ENCODE data around the gene PCDHGA10. TPM values are rescaled to one million over a fixed set of nuclear protein-coding genes. Genes with fewer than 3 reads are reported as not detected.
A peak's percentile ranks its signal among the peaks of the same experiment; 100 is the strongest.
"Not testable (repeated sequence)": the region's sequence is repeated elsewhere in the genome, so short reads cannot be mapped to it uniquely, and the experiment has no call there.

PCDHGA10 gene
- total RNA-seq, 1 donor from 2014 or later = 6.2 TPM

- TF ChIP-seq, protein P1, sequence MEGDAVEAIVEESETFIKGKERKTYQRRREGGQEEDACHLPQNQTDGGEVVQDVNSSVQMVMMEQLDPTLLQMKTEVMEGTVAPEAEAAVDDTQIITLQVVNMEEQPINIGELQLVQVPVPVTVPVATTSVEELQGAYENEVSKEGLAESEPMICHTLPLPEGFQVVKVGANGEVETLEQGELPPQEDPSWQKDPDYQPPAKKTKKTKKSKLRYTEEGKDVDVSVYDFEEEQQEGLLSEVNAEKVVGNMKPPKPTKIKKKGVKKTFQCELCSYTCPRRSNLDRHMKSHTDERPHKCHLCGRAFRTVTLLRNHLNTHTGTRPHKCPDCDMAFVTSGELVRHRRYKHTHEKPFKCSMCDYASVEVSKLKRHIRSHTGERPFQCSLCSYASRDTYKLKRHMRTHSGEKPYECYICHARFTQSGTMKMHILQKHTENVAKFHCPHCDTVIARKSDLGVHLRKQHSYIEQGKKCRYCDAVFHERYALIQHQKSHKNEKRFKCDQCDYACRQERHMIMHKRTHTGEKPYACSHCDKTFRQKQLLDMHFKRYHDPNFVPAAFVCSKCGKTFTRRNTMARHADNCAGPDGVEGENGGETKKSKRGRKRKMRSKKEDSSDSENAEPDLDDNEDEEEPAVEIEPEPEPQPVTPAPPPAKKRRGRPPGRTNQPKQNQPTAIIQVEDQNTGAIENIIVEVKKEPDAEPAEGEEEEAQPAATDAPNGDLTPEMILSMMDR (IDR thresholded peaks at IDR 0.05) = no peak
- Histone ChIP-seq H3K36me3 (no peaks in the 10 kb centered on the region), H3K4me1 (no peaks in the 10 kb centered on the region), H3K27ac (no peak overlapping the region), H3K9me3 (peaks cover 30% of the 10 kb centered on the region), H3K4me3 (no peak overlapping the region), H3K27me3 (peaks cover 7% of the 10 kb centered on the region)
- DNase-seq (no peak), ATAC-seq (no peak)
- intact Hi-C loops (cut with DNase I) = no loop called here
Measured at GRCh38 chr5:141371572-141372475, 41.0 kb upstream of the PCDHGA10 start.

GRCh38 chr5:141373673-141374317 lies 39.0 kb upstream of the PCDHGA10 start, which contains the start of gene PCDHGA6:
Gene PCDHGA6 (plus strand): TSS chr5:141373891. CDS start chr5:141374084, 193 bp downstream.
- Histone ChIP-seq H3K4me1 (no peaks in the 10 kb centered on the region), H3K4me3 (no peak within 1 kb of the TSS), H3K9me3 (peaks cover 36% of the 10 kb centered on the region), H3K36me3 (no peaks in the 10 kb centered on the region), H3K27me3 (peaks cover 7% of the 10 kb centered on the region), H3K27ac (no peak within 1 kb of the TSS)
- TF ChIP-seq, protein P1 (IDR thresholded peaks at IDR 0.05) = peak; percentile 41
- ATAC-seq (no peak), DNase-seq (no peak)
- intact Hi-C loops (cut with DNase I) = no loop called here

DNA sequence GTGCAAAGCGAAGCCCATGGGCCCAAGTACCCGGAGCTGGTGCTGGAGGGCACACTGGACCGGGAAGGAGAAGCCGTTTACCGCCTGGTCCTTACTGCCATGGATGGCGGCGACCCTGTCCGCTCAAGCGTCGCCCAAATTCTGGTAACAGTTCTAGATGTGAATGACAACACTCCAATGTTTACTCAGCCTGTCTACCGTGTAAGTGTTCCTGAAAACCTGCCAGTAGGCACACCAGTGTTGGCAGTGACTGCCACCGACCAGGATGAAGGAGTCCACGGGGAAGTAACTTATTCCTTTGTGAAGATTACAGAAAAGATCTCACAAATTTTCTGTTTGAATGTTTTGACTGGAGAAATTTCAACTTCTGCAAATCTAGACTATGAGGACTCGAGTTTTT lies 38.2 kb upstream of the PCDHGA10 start:
- Histone ChIP-seq H3K36me3 (no peaks in the 10 kb centered on the region), H3K9me3 (peaks cover 36% of the 10 kb centered on the region), H3K4me1 (no peaks in the 10 kb centered on the region), H3K4me3 (no peak overlapping the region), H3K27ac (no peak overlapping the region), H3K27me3 (peaks cover 7% of the 10 kb centered on the region)
- intact Hi-C loops (cut with DNase I) = no loop called here
- TF ChIP-seq, protein P1 (IDR thresholded peaks at IDR 0.05) = no peak
- ATAC-seq (no peak), DNase-seq (no peak)

DNA sequence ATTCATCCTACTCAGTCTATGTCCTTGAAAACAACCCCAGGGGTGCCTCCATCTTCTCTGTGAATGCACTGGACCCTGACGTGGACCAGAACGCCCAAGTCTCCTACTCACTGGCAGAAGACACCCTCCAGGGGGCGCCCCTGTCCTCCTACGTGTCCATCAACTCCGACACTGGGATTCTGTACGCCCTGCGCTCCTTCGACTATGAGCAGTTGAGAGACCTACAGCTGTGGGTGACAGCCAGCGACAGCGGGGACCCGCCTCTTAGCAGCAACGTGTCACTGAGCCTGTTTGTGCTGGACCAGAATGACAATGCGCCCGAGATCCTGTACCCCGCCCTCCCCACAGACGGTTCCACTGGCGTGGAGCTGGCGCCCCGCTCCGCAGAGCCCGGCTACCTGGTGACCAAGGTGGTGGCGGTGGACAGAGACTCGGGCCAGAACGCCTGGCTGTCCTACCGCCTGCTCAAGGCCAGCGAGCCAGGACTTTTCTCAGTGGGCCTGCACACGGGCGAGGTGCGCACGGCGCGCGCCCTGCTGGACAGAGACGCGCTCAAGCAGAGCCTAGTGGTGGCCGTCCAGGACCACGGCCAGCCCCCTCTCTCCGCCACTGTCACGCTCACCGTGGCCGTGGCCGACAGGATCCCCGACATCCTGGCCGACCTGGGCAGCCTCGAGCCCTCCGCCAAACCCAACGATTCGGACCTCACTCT lies 37.2 kb upstream of the PCDHGA10 start:
- H3K36me3 ChIP-seq; H3K27ac ChIP-seq; H3K4me3 ChIP-seq; H3K27me3 ChIP-seq; DNase-seq; H3K4me1 ChIP-seq; ATAC-seq; intact Hi-C loops (cut with DNase I): not testable (repeated sequence)
- H3K9me3 ChIP-seq = peaks cover 41% of the 10 kb centered on the region

DNA sequence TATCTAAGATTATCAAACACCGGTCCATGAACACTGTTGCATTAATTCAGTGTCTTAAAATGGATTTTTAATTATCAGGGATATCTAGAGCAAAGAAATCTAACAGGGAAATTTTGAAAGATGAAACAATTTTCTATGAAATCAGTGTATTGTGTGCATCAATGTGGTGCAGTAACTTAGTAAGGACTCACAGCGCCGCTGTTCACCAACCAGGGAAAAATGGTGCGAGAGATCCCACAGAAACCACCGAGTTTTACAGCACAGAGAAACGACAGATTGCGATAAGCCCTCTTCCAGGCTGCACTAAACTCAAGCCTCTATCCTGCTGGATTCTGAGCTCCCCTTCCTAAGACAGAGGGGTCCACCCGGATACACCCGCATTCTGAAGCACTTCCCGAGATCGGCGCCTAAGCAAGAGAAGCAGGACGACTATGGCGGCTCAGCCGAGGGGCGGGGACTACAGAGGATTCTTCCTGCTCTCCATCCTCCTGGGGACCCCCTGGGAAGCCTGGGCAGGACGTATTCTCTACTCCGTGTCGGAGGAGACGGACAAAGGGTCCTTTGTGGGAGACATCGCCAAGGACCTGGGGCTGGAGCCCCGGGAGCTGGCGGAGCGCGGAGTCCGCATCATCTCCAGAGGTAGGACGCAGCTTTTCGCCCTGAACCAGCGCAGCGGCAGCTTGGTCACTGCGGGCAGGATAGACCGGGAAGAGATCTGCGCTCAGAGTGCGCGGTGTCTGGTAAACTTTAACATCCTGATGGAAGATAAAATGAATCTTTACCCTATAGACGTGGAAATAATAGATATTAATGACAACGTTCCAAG lies 30.1 kb upstream of the PCDHGA10 start, which contains the start of gene PCDHGA7:
Gene PCDHGA7, plus strand, starts transcription at position 274 of the 826 bp plus-strand sequence. Its CDS starts 158 bp downstream, at position 432.
- Histone ChIP-seq H3K27ac (no peak within 1 kb of the TSS), H3K4me1 (no peaks in the 10 kb centered on the region), H3K4me3 (peak within 1 kb of the TSS; percentile 20), H3K36me3 (no peaks in the 10 kb centered on the region), H3K27me3 (peaks cover 11% of the 10 kb centered on the region), H3K9me3 (peaks cover 23% of the 10 kb centered on the region)
- DNase-seq (no peak), ATAC-seq (peak; percentile 29)
- TF ChIP-seq, protein P1 (IDR thresholded peaks at IDR 0.05) = peak; percentile 13
- intact Hi-C loops (cut with DNase I) = no loop called here

Measured in upper lobe of right lung (tissue), 1 donor.